GM18858 (cell line): Measurements from ENCODE around the gene PLCH1.
"Not testable (repeated sequence)": the region's sequence is repeated elsewhere in the genome, so short reads cannot be mapped to it uniquely, and the experiment has no call there.

Experiments used
- ATAC-seq: cut with Tn5 transposase; IDR thresholded peaks from one replicate; pipeline ENCODE4 v1.9.1; 2021; ENCODE audit not compliant: unreplicated experiment

Gene PLCH1

DNA sequence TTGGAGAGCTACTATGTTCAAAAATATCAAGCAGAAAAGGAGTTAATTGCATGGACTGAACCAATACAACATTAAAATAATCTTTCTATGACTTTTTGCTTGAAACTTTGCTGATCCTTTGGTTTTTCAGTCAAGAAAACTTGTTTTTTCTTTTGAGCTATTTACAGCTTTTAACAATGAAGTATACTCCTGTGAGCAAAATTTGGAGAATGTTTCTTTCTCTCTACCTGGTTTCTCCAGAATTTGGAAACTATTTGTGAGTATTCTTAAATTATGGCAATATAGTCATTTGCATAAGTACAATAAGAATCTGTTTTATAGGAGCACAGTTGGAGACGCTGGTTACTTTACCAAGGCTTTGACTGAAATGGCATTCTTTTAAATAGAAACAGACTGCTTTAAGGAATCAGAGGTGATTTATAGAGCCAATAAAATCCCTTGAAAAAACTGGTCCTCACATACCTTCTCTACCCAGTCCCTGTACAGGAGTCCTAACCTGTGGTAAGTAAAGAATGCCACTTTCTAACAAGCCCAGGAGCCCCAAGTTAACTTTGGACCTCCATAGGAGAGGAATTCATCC, 127.4 kb downstream of the PLCH1 start:
- ATAC-seq: no peak

DNA sequence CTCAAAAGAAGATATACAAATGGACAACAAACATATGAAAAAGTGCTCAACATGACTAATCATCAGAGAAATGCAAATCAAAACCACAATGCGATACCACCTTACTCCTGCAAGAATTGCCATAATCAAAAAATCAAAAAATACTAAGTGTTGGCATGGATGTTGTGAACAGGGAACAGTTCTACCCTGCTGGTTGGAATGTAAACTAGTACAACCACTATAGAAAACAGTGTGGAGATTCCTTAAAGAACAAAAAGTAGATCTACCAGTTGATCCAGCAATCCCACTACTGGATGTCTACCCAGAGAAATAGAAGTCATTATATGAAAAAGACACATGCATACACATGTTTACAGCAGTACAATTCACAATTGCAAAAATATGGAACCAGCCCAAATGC, 129.7 kb downstream of the PLCH1 start:
- not testable (repeated sequence) for ATAC-seq

DNA sequence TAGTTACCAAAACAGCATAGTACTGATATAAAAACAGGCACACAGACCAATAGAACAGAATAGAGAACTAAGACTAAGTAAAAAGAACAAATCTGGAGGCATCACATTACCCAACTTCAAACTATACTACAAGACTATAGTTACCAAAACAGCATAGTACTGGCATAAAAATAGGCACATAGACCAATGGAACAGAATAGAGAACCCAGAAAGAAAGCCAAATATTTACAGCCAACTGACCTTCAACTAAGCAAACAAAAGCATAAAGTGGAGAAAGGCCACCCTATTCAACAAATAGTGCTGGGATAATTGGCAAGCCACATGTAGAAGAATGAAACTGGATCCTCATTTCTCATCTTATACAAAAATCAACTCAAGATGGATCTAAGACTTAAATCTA, 130.5 kb downstream of the PLCH1 start:
- ATAC-seq: not testable (repeated sequence)

DNA sequence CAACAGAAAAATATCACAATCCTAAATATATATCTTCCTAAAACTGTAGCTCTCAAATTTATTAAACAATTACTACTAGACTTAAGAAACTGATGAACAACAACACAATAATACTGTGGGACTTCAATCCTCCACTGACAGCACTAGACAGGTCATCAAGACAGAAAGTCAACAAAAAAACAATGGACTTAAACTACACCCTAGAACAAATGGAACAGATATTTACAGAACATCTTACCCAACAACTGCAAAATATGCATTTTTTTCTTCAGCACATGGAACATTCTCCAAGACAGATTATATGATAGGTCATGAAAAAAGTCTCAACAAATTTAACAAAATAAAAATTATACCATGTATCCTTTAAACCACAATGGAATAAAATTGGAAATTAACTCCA, 133.4 kb downstream of the PLCH1 start:
- no peak for ATAC-seq

DNA sequence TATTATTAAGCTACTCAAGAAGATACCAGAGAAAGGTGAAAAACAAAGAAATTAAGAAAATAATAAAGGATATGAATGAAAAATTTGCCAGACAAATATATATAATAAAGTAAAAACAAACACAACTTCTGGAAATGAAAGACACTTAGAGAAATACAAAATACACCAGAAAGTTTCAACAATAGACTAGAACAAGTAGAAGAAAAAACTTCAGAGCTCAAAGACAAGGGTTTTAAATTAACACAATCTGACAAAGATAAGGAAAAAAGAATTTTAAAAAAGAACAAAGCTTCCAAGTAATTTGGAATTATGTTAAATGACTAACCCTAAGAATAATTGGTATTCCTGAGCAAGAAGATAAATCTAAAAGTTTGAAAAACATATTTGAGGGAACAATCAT, 135.3 kb downstream of the PLCH1 start:
- ATAC-seq: no peak

DNA sequence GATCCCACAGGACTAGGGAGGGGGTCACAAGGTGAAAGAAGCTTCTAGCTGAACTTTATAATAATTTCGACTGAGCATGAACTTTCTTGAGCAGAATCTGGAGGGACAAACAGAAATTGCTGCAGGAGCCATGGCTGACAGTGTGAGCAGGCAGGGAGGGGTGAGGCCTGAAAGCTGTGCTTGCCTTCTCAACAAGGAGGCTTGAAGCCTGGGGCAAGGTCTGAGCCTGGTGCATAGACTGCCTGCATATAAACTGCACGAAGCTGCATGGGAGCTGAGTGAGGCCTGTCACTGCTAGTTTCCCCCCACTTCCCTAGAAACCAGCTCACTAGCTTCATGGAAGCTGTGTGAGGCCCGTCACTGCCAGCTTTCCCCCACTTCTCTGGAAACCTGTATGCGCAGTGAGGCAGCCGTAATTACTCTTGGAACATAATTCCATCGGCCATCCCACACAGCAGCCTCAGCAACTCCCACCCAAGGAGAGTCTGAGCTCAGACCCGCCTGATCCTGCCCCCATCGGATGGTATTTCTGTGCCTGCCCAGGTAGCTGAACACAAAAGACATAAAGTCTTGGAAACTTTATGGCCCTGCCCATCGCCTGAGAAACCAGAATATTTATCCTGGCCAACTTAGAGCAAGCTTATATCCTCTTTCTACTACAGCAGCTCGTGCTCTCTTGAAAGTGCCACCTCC, 136.5 kb downstream of the PLCH1 start:
- ATAC-seq: no peak

DNA sequence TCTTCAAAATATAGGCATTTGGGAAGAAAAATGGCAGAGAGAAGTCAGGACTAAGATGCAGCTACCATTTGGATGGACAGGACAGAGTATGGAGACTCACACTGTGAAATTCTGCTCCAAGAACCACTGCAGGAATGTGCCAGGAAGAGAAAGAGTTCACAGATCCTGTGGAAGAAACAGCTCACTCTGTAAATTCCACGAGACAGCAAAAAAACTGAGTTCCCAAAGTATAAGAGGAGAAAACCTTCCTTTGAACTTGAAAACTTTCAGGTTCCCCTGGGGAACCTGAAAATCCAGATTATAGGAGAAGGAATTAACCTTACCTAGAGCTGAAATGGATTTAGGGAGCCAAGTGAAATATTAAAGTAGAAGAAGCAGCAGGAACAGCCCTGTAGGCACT, 137.1 kb downstream of the PLCH1 start:
- no peak for ATAC-seq

DNA sequence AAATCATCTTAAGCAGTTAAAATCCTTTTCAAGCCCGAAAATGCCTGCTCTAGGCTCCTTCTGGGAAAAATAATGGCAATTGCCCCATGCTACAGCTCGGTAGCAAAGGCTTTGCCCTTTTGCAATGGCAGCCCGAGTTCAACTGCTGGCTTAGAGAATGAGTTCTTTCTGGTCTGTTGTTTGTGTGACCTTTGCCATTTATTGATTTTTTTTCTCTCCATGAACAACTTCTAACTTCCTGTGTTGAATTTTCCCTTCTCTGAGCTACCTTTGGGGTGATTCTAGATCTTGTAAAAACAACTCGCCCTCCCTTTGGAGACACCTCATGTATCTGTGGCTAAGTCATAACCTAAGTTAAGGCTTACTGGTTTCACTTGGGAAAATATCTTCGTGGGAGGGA, 139.3 kb downstream of the PLCH1 start:
- ATAC-seq: no peak

DNA sequence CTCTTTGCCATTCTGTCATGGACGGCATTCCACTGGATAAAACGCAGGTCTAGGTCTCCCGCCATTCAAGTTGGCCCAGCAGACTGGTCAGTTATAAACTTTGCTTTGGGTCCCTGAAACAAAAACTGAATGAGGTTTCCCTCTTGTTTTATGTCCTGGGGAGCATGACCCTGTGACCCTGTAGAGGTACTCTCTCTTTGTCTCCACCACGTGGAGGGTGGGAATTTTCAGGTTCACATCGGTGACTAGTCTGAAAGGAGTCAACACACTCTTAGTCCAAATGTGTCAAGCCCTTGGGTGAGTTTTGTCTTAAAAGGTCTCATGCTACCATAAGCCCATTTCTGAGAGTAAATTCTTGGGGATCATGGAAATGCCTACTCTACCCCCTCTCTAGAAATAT, 139.9 kb downstream of the PLCH1 start:
- no peak for ATAC-seq

DNA sequence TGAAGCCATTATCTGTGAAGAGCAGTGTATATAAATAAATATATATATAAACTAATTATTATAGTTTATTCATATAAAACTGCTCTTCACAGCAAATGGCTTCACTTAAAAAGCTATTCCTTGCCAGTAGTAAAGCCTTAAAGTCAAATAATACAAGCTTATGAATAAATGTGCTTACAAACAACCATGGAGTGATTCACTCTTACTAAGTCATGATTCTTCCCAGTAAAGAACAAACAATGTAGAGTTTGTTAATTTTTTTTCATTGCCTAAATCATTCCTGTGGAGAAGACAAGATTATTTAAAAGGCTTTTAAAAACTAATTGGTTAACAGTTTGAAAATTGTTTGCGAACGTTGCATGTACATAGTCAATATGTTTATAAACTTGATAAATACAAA, 140.7 kb downstream of the PLCH1 start:
- ATAC-seq: no peak

DNA sequence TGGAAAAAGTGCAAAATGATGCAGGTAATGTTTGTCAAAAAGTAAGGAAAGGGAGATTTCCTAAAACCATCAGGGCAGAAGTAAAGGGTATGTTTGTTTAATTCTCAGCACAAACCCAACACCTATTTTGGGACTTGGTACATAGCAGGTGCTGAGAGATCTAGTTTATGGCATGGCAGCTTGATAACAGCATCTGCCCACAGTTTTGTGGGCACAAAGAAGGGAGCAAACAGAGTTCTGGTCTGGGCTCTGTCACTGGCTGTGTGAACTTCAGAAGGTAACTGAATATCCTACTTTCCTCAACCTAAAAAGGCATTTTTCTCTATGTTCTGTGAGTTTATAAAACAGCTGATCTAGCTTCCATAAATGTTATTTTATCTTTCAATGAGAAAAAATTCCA, 141.6 kb downstream of the PLCH1 start:
- no peak for ATAC-seq

DNA sequence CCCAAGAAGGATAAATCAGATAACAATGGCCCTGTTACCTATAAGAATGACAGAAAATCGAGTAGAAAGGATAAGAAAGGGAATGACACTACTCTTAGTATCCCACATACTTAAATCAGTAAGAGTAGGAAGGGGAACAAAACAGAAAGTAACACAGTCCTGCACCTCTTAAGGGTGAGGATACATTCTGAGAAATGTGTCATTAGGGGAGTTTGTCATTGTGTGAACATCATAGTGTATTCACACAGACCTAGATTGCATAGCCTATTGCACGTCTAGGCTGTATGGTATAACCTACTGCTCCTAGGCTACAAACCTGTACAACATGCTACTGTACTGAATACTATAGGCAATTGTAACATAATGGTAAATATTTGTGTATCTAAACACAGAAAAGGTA, 142.6 kb downstream of the PLCH1 start:
- ATAC-seq: no peak

DNA sequence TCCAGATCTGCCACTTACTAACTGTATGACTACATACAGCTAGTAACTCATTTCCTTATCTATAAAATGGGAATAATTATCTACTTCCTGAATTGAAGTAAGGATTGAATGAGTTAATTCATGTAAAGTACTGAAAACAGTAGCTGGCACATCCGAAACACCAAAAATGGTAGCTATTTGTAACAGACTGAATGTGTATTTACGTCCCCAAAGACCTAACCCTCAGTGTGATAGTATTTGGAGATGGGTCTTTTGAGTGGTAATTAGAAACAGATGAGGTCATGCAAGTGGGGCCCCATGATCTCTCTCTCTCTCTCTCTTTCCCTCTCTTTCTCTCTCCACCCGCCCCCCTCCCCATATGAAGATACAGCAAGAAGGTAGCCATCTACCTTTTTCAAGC, 146.2 kb downstream of the PLCH1 start:
- no peak for ATAC-seq

DNA sequence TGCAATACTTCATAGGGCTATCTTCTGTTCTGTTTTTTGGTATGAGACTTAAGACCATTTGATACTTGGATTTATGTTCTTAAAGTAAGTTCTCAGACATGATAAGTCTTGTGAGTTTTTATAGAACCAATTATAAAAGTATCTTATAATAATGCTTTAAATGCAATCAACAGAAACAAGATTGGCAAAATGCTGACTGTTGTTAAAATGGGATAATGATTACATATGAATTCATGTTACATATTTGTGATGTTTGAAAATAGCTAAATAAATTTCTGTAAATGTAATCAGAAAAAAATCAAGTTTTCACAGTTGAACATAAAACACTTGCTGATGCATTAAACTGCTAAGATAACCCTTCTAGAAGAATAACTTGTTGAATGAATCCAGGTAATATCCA, 148.3 kb downstream of the PLCH1 start:
- ATAC-seq: no peak

DNA sequence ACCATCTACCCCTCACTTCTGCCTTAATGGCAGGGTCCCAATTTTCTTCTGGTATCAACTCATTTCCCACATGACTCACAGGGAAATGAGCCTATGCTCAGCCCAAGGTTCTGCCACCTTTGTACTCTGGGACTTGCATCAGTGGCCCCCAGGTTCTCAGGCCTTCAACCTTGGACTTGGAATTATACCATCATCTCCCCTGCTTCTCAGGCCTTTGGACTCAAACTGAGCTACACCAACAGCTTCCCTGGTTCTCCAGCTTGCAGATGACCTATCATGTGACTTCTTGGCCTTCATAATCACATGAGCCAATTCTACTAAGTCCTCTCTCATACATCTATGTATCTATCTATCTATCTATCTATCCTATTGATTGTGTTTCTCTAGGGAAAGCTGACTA, 149.5 kb downstream of the PLCH1 start:
- no peak for ATAC-seq

DNA sequence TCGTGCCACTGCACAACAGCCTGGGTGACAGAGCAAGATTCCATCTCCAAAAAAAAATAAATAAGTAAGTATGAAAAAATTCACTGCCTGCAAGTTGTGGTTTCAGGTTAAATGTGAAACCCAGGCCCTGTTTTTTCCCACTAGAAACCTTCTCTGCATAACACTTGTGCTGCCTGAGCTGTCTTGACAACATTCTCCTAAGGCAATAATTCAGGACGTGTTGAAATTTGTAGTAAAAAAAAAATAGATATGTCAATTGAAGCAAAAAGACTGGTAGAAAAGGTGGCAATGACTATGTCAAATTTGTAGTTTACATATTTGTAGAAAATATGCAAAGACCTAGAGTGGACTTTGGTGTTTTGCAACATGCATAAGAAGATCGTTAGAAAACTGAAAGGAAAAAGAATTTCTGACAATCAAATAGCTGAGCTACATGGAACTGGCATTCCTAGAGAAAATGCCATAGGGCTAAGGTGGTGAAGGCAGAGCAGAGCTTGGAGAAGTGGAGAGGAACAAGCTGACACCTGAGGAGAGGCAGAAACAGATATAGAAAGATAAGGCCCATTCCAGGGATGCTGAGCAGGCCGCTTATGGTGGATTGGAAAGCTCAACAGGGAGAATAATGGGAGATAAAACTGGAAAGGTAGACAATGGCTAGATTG, 150.2 kb downstream of the PLCH1 start:
- ATAC-seq: no peak

DNA sequence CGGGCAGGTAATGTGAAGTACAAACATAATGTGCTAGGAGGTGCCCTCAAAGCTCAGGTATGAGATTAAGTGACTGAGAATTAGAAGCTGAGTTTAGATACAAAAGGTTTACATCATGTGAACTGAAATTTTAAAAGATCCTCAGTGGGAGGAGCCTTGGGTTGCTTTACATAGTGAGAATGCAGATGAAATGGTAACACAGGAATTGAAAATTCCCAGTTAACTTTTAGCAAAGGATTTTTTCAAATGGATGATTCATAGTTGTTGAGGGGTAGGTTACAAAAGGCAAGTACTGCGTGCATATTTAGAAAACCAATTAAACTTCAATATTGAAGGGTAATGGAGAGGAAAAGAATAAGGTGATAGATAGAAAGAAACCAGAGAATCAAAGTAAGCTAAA, 157.3 kb downstream of the PLCH1 start:
- ATAC-seq: no peak

DNA sequence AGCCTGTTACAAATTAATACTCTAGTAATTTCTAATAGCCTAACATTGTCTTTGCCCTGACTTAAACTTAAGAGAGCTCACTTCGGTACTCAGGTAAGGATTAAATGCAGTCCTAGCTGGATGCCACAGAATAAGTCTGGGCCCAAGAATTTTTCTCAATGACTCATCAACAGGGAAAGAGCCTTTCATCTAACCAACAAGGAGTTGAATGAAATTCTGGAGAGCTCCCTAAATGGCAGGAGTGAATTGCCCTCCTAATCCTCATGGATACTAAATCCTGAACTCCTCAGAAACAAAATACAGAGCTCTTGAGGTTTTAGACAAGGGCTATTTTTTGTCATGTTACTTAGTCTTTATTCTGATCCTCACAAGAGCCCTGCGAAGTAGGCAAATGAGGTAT, 159.5 kb downstream of the PLCH1 start:
- no peak for ATAC-seq

DNA sequence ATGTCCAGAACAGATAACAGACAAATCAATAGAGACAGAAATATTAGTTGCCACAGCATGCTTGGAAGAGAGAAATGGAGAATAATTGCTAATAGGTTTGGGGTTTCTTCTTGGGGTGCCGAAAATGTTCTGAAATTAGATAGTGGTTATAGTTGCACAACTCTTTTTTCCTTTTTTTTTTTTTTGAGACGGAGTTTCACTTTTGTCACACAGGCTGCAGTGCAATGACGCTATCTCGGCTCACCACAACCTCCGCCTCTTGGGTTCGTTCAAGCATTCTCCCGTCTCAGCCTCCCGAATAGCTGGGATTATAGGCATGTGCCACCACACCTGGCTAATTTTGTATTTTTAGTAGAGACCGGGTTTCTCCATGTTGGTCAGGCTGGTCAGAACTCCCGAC, 163.3 kb downstream of the PLCH1 start:
- no peak for ATAC-seq

DNA sequence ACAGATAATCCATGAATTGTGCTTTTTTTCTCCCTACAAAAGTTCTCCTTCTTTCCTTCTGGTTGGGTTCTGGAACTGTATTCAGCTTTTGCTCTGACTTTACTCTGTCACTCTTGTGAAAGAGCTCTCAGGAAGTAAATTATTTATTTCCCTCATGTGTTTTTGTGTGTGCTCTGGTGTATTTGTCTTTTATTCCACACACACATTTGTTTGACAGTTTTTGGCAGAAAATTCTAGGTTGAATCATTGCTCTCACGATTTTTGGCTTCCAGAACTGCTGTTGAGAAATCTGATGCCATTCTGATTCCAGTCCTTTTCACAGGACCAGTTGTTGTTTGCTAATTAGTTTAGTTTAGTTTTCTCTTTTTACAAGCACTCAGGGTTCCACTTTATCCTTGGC, 172.8 kb downstream of the PLCH1 start:
- ATAC-seq: no peak

DNA sequence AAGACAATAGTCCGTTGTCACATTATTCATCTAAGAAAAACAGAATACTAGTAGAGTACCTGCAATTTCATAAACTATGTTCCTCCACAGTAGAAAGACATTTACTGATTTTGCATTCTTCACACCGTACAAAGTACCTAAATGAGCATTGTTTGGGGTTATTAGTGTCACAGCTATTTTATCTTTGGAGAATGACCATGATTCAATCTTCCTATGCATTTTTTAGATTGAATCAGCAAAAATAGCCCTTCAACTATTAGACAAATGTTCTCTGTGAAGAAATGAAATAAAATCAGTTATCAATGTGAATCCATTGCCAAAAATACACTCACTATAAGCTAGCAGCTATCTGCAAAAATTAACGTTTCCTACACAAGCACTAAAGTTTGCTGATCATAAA, 176.6 kb downstream of the PLCH1 start:
- ATAC-seq: no peak

DNA sequence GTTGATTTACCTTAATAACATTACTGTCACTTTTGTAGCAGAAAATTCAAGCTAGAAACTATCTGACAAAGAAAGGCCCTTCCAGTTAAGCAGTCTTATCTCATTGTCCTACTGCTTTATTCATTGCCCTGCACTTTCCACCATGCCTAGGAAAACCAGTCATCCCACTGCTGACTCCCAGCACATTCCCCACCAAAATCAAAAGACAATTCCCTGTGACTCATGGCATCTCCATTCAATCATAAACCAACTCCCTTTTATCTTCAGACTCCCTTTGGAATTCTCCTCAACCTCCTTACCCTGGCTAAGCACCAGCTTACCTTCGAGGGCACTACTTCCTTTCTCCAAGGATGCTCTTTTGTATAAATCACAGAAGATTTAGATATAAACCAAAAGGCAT, 184.3 kb downstream of the PLCH1 start:
- no peak for ATAC-seq

DNA sequence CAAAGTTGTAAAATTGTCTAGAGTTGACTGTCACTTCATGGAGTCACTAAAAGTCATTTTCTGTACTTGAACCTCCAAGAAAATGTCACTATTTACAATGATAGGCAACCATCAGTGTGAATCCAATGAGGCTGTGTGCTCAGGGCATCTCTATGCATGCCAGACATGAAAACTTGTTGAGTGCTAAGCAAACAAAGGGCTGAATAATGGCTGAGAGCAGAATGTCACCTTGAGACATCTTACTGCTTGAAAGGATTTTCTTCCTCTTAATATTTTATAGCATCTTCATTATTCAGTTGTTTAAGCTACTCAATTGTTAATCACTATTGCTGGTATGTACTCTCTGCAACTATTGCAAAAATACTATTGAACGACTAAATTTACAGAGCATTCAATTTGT, 184.7 kb downstream of the PLCH1 start:
- no peak for ATAC-seq
